Skeletal muscle tissue (tissue), 4 donors: ENCODE measurements around the gene KCNS3. TPM values are rescaled to one million over a fixed set of nuclear protein-coding genes. Genes with fewer than 3 reads are reported as not detected.

Source experiments
- H3K27ac ChIP-seq: one replicate; pipeline ENCODE4 v1.7.0; 2013; ENCODE audit warnings: mild to moderate bottlenecking, low read depth, low read length, inconsistent platforms
- H3K27me3 ChIP-seq, 3 donors: one replicate each; pipeline ENCODE4 v1.7.0; 2013; ENCODE audit warnings: low read length in 3 of 3; ENCODE audit not compliant: control insufficient read depth in 3 of 3, insufficient read depth in 3 of 3
- H3K36me3 ChIP-seq, 3 donors: one replicate each; pipeline ENCODE4 v1.7.0; 2013; ENCODE audit warnings: low read length in 3 of 3; ENCODE audit not compliant: control insufficient read depth in 3 of 3, insufficient read depth in 3 of 3
- H3K4me1 ChIP-seq, 3 donors: one replicate each; pipeline ENCODE4 v1.7.0; 2013; ENCODE audit warnings: low read length in 3 of 3, mild to moderate bottlenecking in 3 of 3; ENCODE audit not compliant: control insufficient read depth in 3 of 3, insufficient read depth in 3 of 3
- H3K4me3 ChIP-seq, 3 donors: one replicate each; pipeline ENCODE4 v1.7.0; 2013; ENCODE audit warnings: low read length in 3 of 3
- H3K9ac ChIP-seq, 3 donors: one replicate each; pipeline ENCODE4 v1.7.0; 2013; ENCODE audit warnings: low read length in 3 of 3, mild to moderate bottlenecking in 3 of 3, moderate library complexity in 2 of 3, low read depth in 1 of 3
- H3K9me3 ChIP-seq, 3 donors: one replicate each; pipeline ENCODE4 v1.7.0; 2013; ENCODE audit warnings: low read length in 3 of 3; ENCODE audit not compliant: control insufficient read depth in 3 of 3
- total RNA-seq: library from RNA; depleted of rRNA; stranded (reverse); fragments of >200 nt; gene quantifications from one replicate; pipeline ENCODE4 v1.2.3, GENCODE V29; 2014
- donor health status: Osteomylitis.

The KCNS3 gene
- total RNA-seq, 1 donor from 2014 or later, result 12.5 TPM

- peaks cover 0 to 4% (median 0%) of the 10 kb centered on the region in 3 donors for H3K27me3 ChIP-seq
- H3K4me3 ChIP-seq, result no peak overlapping the region
- no peak overlapping the region for H3K9ac ChIP-seq
Measured at GRCh38 chr2:17850151-17850550, 28.3 kb upstream of the KCNS3 start.

GRCh38 chr2:17851731-17852585 is 26.5 kb upstream of the KCNS3 start:
- Histone ChIP-seq H3K4me3 (no peak overlapping the region), H3K9ac (no peak overlapping the region), H3K4me1 (peaks cover 2 to 7% (median 4%) of the 10 kb centered on the region in 3 donors), H3K9me3 (no peaks in the 10 kb centered on the region), H3K27ac (no peak overlapping the region), H3K36me3 (no peaks in the 10 kb centered on the region), H3K27me3 (peaks cover 0 to 4% (median 0%) of the 10 kb centered on the region in 3 donors)

More at GRCh38 chr2:17850151-17850550, 28.3 kb upstream of the KCNS3 start:
- H3K36me3 ChIP-seq, result no peaks in the 10 kb centered on the region
- no peak overlapping the region for H3K27ac ChIP-seq
- H3K9me3 ChIP-seq, result no peaks in the 10 kb centered on the region
- H3K4me1 ChIP-seq, result peaks cover 2 to 7% (median 4%) of the 10 kb centered on the region in 3 donors

- H3K9ac ChIP-seq, result no peak overlapping the region
- peaks cover 0 to 4% (median 0%) of the 10 kb centered on the region in 3 donors for H3K27me3 ChIP-seq
- H3K27ac ChIP-seq, result no peak overlapping the region
- no peaks in the 10 kb centered on the region for H3K36me3 ChIP-seq
- H3K4me1 ChIP-seq, result peaks cover 2 to 7% (median 4%) of the 10 kb centered on the region in 3 donors
- H3K4me3 ChIP-seq, result no peak overlapping the region
- H3K9me3 ChIP-seq, result no peaks in the 10 kb centered on the region
Measured at GRCh38 chr2:17853799-17854198, 24.7 kb upstream of the KCNS3 start.

GRCh38 chr2:17857021-17857420 is 21.4 kb upstream of the KCNS3 start:
- no peaks in the 10 kb centered on the region for H3K9me3 ChIP-seq
- no peak overlapping the region for H3K4me3 ChIP-seq
- H3K27ac ChIP-seq, result no peak overlapping the region
- peaks cover 0 to 2% (median 2%) of the 10 kb centered on the region in 3 donors for H3K4me1 ChIP-seq
- peaks cover 0 to 3% (median 0%) of the 10 kb centered on the region in 3 donors for H3K27me3 ChIP-seq
- no peaks in the 10 kb centered on the region for H3K36me3 ChIP-seq
- no peak overlapping the region for H3K9ac ChIP-seq

GRCh38 chr2:17858064-17858463 is 20.4 kb upstream of the KCNS3 start:
- H3K9ac ChIP-seq, result no peak overlapping the region
- H3K27me3 ChIP-seq, result no peaks in the 10 kb centered on the region
- no peaks in the 10 kb centered on the region for H3K36me3 ChIP-seq
- H3K4me1 ChIP-seq, result no peaks in the 10 kb centered on the region
- no peaks in the 10 kb centered on the region for H3K9me3 ChIP-seq
- H3K4me3 ChIP-seq, result no peak overlapping the region
- H3K27ac ChIP-seq, result no peak overlapping the region

- Histone ChIP-seq H3K9me3 (no peaks in the 10 kb centered on the region), H3K4me3 (no peak overlapping the region), H3K4me1 (no peaks in the 10 kb centered on the region), H3K27me3 (no peaks in the 10 kb centered on the region), H3K36me3 (no peaks in the 10 kb centered on the region), H3K9ac (no peak overlapping the region), H3K27ac (no peak overlapping the region)
Measured at GRCh38 chr2:17863539-17863938, 14.9 kb upstream of the KCNS3 start.

- Histone ChIP-seq H3K4me3 (no peak overlapping the region), H3K27me3 (no peaks in the 10 kb centered on the region)
Measured at GRCh38 chr2:17864676-17865075, 13.8 kb upstream of the KCNS3 start.

GRCh38 chr2:17867133-17867532 is 11.3 kb upstream of the KCNS3 start:
- no peak overlapping the region for H3K4me3 ChIP-seq
- no peak overlapping the region for H3K27ac ChIP-seq
- no peak overlapping the region for H3K9ac ChIP-seq
- peaks cover 0 to 2% (median 0%) of the 10 kb centered on the region in 3 donors for H3K27me3 ChIP-seq
- H3K36me3 ChIP-seq, result no peaks in the 10 kb centered on the region
- no peaks in the 10 kb centered on the region for H3K4me1 ChIP-seq
- H3K9me3 ChIP-seq, result no peaks in the 10 kb centered on the region

More at GRCh38 chr2:17864676-17865075, 13.8 kb upstream of the KCNS3 start:
- H3K36me3 ChIP-seq, result no peaks in the 10 kb centered on the region
- no peaks in the 10 kb centered on the region for H3K4me1 ChIP-seq
- no peak overlapping the region for H3K27ac ChIP-seq
- H3K9ac ChIP-seq, result no peak overlapping the region
- H3K9me3 ChIP-seq, result no peaks in the 10 kb centered on the region

GRCh38 chr2:17869128-17869527 is 9.3 kb upstream of the KCNS3 start:
- H3K27me3 ChIP-seq, result peaks cover 0 to 2% (median 0%) of the 10 kb centered on the region in 3 donors
- H3K4me1 ChIP-seq, result no peaks in the 10 kb centered on the region
- H3K27ac ChIP-seq, result no peak overlapping the region
- H3K9ac ChIP-seq, result no peak overlapping the region
- no peak overlapping the region for H3K4me3 ChIP-seq
- no peaks in the 10 kb centered on the region for H3K9me3 ChIP-seq
- H3K36me3 ChIP-seq, result no peaks in the 10 kb centered on the region

- no peak overlapping the region for H3K4me3 ChIP-seq
- no peaks in the 10 kb centered on the region for H3K9me3 ChIP-seq
- peaks cover 0 to 2% (median 0%) of the 10 kb centered on the region in 3 donors for H3K27me3 ChIP-seq
Measured at GRCh38 chr2:17871639-17872038, 6.8 kb upstream of the KCNS3 start.

More at GRCh38 chr2:17871639-17872038, 6.8 kb upstream of the KCNS3 start:
- Histone ChIP-seq H3K27ac (no peak overlapping the region), H3K9ac (no peak overlapping the region), H3K36me3 (no peaks in the 10 kb centered on the region), H3K4me1 (no peaks in the 10 kb centered on the region)
